Stimulated activated CD4-positive, alpha-beta T cell treated with anti-CD3 and anti-CD28 coated beads, TNF-alpha, amount 100 ng/mL, for 24 hours (primary cell): ENCODE results near the gene COLEC12.

Experiments used
- DNase-seq, 3 experiments: peaks; one replicate each; pipeline ENCODE4 v3.0.0-alpha.2; 2020; ENCODE audit warnings: low read depth in 3 of 3

COLEC12 gene

DNA sequence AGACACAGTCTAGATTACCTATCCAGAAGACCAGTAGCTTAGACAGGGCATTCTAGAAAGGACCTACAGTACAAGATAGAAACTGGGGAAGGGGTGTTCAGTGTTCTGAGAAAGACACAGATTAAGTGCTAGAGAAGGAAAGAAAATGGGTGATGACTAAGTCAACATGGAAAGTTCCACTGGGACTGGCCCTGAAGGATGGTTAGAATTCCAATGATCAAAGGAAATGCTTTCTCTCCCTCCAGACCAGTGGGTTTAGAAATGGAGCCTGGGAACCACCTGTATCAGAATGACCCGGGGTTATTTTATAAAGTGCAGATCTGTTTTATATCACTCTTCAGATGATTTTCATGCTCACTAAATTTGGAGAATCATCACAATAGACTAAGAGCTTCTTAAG lies 5.8 kb upstream of the COLEC12 start:
- DNase-seq = no peak

DNA sequence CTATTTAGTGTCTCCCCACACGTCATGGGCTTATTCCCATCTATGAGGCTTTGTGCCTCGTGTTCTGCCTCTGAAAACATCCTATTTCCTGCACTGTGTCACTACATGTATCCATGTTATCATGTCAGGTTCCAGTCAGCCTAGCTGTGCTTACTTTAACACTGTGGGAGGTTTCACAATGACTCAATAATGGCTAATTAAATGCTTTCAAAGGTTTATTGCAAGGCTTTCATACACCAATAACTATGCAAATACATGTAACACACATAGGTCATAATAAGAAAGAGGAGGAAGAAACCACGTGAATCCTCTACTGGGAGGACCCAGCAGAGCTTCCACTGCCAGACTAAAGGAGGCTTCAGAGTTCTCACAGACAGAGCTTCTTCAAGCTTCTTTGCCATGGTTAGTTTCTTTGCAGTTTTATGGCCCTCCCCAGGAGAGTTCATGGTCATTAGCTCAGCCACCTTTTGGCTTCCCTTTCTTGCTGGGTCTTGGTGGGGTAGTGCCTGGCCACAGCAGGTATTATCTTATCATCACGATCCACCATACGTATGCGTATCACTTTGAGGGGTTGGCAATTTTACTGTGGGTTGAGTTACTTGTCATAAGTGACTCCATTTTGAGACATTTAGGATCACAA lies 5.1 kb upstream of the COLEC12 start:
- no peak for DNase-seq

DNA sequence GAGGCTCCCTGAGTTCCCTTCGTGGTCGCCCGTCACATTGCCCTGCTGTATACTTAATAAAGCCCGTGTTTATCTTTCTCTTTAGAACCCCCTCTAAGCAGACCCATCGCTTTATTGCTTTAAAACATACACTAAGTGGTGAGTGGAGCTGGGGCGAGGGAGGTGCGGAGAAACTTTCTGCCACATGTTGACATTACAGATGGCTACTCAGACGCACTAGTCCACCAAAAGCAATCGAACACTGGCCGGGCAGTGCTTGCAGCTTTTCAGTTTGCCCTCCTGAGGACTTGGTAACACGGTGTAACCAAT lies 859 bp upstream of the COLEC12 start:
- no peak for DNase-seq

DNA sequence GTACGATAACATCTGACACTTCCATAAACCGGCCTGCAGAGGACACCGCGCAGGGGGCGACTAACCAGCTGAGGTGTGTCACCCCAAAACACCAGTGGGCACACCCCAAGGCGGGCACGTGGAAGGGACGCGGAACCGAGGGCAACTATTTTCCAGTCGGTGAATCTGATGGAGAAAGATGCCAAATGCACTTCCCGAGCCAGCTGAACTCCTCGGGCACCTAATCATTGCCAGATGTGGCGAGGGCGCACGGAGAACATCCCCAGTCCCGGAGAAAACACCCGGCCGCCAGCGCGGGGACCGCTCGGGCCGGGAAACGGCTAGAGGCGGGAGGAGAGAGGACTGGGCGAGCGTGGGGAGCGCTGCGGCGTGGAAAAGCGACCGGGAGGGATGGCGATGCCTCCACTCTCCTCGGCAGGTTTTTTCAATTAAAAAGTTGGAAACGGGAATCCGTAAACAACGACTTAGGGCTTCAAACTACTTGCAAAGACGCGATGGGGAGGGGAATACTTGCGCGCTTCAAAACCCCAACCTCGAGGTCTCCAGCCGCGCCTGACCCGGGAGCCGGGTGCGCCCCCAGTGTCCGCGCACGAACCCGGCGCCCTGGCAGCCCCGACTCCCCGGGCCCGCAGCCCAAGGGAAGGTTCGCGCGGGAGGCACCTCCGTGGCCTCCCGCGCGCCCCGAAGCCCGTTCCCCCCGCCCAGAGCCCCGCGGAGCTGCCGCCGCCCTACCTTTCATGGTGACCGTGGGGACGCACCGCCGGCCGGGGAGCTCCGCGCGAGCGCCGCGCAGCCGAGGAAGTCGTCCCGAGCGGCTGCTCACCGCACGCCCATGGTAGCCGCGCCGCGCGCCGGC lies 497 bp downstream of the COLEC12 start:
- DNase-seq = no peak

DNA sequence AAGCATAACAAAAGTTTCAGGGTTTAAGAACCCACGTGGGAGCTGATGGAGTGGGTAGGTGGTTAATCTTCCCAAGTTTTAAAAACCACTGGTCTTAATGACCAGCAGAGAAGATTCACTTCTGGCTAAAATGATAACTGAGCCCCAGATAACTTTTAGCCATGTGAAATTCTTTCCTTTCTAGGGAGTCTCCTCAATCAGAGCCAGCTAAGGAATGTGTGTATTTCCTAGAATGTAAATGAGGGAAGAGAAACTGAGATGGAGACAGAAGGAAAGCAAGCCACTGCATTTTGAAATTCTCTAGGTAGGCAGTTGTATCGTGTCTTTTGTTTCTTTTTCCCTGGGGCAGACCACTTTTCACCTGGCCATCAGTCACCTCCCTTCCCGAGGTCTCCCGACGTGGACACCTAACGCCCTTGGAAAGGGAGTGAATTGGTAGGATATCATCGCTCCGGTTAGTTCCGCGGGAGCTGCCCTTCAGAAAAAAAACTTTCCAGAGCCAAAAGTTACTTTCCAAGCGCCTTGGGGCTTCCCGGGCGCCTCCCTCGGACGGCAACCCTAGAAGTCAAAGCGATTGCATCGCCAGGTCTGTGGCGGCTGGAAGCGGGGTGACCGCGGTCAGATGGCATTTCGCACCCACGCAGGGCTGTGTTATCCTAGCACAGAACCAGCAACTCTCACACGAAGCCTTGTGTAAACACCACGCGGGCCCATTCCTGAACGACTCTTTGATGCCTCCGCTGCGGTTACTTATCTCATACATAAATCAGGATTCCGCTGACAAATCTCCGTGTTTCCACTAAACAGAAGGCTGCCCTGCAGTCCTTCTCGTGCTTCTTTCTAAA lies 1.3 kb downstream of the COLEC12 start:
- DNase-seq = no peak

DNA sequence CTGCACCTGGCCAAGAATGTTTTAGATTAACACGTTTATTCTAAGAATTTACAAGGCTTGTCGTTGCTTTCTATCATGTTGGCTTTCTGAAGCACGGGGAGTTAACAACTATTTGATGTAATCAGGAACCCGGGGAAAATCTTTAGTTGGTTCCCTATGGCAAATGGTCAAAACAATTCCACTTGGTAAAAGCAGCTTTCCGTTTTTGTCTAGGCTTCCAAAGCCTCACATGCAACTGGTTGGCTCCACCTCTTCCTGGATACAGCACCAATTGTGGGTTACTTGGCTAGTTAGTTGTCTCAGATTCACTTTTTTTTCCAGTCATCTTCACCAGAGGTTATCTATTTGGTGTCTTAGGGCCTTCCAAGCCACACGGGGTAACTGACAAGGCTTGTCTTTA lies 2.8 kb downstream of the COLEC12 start:
- no peak for DNase-seq

DNA sequence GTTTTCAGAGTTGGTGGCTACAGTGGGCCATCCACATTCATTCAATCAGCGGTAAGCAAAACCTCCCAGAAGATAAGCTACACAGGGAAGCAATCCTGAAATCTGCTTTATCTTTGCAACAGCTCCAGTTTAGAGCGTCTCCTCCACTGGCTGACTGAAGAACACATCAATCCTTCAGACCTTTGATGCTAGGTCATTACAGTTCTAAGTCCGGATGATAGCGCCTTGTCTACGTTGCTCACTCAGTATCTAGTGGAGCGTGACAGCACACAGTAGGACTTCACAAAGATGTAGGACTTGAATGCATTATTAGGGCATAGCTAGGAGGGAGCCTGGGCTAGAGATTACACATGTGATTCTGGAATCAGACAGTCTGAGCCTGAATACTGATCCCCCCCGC lies 5.0 kb downstream of the COLEC12 start:
- no peak for DNase-seq

DNA sequence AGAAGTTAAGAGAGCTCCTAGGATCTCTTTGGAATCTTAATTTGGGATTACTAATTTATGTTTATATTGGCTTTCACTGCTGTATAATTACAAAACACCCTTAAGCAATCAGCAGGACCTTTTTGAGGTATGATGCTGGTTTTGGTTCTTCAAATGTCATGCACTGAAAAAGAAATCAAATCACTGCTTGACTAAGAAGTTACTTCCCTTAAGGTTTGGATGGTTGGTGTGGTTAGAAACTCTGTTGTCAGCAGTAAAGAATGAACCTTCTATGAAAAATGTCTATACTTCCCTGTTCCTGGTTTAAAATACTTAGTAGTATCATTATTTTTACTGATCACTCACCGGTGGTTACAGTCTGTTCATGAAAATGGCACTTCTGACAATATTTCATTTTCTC lies 5.5 kb downstream of the COLEC12 start:
- DNase-seq = no peak

DNA sequence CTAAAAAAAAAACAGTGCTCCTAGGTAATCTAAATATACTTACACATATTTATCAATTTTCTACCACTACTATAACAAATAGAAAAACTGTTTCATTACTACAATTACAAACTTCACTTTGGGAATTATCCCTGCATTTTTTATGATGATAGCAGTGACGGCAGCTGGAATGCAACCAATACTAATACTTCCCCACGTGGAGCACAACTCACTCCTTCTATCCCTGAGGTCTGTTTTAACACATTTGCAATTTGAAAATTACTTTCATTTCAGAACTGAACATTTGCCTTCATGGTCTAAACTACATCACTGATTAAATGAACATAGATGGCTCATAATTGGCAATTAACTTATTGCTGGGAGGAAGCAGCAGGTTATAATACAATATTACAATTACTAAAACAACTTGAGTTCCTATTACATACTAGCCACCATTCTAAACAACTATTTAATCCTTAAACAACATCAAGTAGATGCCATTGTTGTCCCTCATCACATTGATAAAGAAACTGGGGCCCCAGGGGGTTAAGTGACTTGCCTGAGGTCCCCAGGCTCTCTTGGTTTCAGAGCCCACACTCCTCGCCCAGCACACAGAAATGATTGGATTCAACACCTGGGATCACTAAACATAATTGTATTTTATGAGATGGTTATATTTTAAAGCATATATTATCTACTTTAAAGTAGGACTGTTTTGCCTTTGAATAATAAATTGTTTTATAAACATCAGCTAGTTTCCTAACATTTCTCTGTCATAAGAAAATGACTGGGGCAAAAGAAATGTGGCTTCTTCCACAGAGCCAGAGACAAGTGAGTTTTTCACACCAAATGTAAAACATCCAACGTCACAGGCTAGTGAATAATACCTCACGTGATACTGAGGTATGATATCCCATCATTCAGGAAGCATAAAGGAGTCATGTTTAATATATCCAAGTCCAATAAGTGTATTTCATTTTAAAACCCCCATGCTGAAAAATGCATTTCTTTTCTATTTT lies 6.2 kb downstream of the COLEC12 start:
- no peak for DNase-seq

DNA sequence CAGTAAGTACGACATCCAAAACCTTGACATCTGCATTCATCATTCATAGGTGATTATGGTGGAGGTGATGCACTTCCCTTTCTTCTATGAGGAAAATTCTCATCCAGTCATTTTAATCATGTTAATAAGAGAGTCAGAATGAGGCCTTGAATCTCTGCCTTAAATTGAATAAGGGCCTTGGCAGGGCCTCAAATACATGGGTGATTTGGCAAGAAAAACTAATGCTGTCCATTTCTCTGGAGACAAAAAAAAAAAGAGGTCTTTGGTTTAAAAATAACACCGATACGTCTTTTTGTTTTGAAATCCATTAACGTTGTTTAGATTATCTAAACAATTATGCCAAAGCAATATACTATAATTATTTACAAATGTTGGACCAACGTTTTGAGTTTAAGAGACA lies 8.1 kb downstream of the COLEC12 start:
- DNase-seq = no peak

DNA sequence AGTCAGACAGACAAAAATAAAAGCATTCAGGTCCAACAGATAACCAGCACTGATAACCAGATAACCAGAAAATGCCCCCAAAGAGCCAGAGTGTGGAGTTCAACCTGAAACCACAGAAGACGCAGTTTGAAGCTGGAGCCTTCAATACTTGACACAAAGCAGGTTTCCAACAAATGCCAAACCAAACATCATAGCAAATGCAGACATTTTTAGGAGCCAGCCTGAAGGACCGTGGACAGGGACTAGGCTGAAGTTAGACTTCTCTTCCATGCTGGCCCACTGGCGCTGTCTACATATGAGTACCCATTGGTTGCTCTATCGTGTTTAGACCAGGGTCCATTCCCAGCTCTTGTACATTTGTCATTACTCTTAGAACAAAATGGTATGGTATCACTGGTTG lies 9.9 kb downstream of the COLEC12 start:
- DNase-seq = no peak

DNA sequence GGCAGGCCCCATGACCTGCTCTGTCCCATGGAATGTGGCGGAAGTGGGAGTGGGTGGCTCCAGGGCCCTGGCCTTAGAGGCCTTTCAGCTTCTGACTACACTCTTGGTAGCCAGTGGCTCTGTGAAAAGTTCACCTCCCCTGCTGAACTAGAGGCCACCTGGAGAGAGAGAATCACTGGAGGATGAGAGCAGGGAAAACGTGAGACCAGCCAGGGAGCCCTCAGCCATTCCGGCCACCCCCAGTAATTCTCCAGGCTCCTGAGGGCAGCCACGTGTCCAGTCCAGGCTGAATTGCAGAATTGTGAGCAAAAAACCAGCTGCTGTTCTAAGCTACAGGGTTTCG lies 10.5 kb downstream of the COLEC12 start:
- no peak for DNase-seq

DNA sequence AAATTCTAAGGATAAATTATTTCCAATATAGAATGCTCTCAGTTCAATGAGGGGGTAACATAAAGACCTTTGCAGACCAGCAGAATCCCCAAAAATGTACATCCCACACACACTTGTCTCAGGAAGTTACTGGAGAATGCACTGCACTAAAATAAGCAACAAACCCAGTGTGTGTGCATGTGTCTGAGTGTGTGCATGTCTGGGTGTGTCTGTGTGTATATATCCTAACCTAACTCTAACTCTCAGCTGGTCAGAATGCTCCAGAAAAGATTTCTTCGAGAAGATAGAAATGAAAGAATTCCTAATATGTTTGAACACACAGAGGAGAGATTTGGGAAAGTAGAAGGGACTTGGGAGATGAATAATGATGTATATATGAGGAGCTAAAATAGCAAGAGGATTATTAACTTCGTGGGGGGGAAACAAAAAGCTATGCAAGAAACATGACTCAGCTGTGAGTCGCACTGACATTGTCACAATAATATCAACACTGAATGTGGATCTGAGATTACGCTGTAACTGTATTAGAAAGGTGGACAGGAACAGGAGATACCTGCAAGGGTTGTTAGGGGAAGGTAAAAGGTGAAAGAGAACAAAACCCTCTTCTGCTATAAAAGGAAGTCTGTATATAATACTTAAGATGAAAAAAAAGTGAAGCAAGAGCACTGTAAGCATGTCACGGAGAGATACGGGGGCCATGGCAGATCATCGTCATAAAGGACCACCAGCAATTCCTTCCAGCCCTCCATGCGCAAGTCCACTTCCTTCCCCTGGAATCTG lies 11.1 kb downstream of the COLEC12 start:
- DNase-seq = no peak

DNA sequence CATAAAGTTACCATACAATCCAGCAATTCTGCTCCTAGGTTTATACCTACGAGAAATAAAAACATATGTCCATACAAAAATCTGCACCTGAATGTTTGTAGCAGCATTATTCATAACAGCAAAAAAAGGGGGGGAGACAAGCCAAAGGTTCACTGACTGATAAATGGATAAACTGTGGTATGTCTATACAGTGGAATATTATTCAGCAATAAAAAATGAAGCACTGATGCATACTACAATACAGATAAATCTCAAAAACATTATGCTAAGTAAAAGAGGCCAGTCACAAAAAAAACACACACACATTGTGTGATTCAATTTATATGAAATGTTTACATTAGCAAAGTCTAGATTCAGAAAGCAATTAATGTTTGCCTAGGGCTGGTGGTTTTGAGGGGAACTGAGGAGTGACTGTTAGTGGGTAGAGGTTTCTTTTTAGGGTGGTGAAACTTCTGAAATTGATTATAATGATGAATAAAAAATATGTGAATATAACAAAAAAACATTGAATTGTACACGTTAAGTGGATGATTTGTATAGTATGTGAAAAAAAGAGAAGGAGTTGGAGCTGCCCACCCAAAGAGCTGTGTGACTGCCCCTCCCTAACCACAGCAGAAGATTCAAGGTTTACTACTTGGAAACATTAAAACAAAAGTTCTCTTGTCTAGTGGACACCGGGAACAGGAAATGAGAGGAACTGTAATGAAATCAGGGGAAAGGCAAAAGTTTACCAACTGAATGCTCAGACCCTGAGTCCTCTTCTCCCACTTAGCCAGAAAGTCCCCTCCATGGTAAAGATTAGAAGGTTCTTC lies 13.4 kb downstream of the COLEC12 start:
- DNase-seq = no peak

DNA sequence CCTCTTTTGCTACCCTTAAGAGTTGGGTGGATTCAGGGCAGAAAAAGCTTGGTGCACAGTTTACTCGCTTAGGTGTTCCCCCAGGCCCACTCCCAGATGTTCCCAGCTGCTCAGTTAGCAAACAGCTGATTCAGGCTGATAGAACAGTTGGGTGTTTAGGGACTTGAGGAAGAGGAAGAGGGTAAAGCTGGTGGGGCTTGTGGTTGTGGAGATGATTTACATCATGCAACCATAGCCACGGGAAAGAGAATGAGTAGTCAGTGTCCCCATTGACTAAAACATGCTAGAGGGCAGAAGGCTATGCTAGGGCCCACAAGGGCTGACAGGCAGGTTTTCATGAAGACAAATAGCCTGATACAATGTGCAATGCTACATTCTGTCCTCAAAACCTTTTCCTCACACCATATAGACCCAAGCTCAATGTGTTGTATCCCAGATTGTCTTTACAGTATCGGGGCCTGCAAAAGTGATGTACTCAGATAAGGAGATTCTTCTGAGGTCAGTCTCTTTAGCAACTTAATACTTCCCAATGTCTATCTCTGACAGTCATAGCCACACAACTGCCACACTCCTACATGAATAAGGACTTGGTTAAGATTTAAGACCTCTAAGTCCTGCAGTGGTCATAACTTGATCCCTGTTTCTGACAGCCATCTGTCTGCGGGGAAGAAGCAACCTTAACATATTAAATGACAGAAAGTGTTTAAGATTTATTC lies 15.6 kb downstream of the COLEC12 start:
- no peak for DNase-seq

DNA sequence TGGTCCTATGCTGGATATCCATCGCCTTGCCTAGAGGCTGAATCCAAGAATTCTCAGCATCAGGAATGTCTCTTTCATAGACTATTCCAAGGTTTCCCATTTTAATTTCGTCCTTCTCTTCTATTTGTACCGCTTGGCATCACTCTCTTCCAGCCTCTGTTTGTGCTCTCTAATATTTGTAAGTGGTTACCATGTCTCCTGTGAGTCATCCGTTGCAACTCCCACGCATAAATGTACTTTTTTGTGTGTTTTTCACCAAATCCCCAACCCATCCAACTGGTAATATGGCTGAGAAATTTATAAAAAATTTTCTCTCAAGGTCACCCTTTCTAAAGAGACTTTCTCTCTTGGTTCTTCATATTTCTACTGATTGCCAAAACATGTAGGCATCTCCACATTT lies 21.8 kb downstream of the COLEC12 start:
- DNase-seq = no peak

DNA sequence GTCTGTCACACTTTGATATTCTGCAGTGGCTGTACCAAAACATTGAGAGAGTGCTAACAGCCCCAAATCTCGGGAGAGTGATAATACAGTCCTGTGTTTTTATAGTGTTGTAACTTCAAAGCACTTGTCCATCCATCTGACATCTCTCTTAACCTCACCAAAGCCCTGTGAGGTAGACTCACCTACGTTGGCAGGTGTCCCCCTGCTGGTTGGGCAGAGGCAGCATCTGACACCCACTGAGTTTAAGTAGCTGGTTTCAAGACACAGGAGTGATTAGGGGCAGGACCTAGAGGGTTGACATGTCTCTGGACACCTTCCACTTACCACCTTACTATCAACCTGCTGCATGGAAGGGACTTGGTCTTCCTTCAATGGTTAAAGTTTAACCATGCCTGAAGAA lies 22.9 kb downstream of the COLEC12 start:
- DNase-seq = no peak

DNA sequence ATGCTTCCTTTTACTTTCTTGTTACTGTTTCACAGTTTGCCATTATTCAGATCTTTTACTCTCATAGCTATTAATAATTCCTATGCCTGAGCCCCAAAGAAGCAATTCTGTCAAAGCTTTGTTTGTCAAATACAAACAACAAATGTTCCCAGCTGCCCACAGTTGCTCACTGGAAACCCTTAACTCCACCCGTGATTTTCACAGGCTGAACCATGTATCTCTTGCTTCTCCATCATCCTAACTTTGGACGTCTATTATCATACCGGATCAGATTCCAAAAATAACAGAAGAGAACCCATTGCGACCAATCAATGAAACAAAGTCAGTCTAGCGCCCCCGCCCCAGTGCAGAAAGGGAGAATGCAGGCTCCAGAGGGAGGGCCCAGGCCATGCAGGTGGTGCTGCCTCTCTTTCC lies 24.2 kb downstream of the COLEC12 start:
- DNase-seq = no peak
